Measurements from ENCODE around the gene SFTA2.
"Not testable (repeated sequence)": the region's sequence is repeated elsewhere in the genome, so short reads cannot be mapped to it uniquely, and the experiment has no call there.

The SFTA2 gene

GRCh38 chr6:30931969-30932645 is at the start of gene SFTA2:
SFTA2 (minus strand) TSS chr6:30932170; CDS start chr6:30932096, 74 bp downstream.
- DNase-seq, result peak; percentile 13

GRCh38 chr6:30979690-30980089 is 47.7 kb upstream of the SFTA2 start:
- DNase-seq, result no peak

GRCh38 chr6:30979141-30979540 is 47.2 kb upstream of the SFTA2 start:
- no peak for DNase-seq

GRCh38 chr6:30974490-30975252 is 42.7 kb upstream of the SFTA2 start:
- DNase-seq, result no peak

- no peak for DNase-seq
These were observed 40.8 kb upstream of the SFTA2 start for GRCh38 chr6:30972816-30973215.

- DNase-seq, result no peak
These were observed 39.0 kb upstream of the SFTA2 start for GRCh38 chr6:30970946-30971345.

- not testable (repeated sequence) for DNase-seq
These were observed 37.2 kb upstream of the SFTA2 start for GRCh38 chr6:30969171-30969570.

GRCh38 chr6:30966154-30966553 is 34.2 kb upstream of the SFTA2 start:
- no peak for DNase-seq

GRCh38 chr6:30965140-30965601 is 33.2 kb upstream of the SFTA2 start:
- DNase-seq, result no peak

- no peak for DNase-seq
These were observed 32.1 kb upstream of the SFTA2 start for GRCh38 chr6:30964075-30964474.

- no peak for DNase-seq
These were observed 31.7 kb upstream of the SFTA2 start for GRCh38 chr6:30963641-30964040.

- no peak for DNase-seq
These were observed 30.7 kb upstream of the SFTA2 start for GRCh38 chr6:30962716-30963115.

- DNase-seq, result no peak
These were observed 29.1 kb upstream of the SFTA2 start for GRCh38 chr6:30960907-30961673.

- no peak for DNase-seq
These were observed 25.7 kb upstream of the SFTA2 start for GRCh38 chr6:30957716-30958115.

- no peak for DNase-seq
These were observed 23.5 kb upstream of the SFTA2 start for GRCh38 chr6:30955367-30956042.

GRCh38 chr6:30954631-30955366 is 22.8 kb upstream of the SFTA2 start:
- no peak for DNase-seq

GRCh38 chr6:30951907-30952469 is 20.0 kb upstream of the SFTA2 start:
- no peak for DNase-seq

- no peak for DNase-seq
These were observed 16.8 kb upstream of the SFTA2 start for GRCh38 chr6:30948811-30949210.

GRCh38 chr6:30947231-30947630 is 15.3 kb upstream of the SFTA2 start:
- DNase-seq, result no peak

GRCh38 chr6:30945281-30945680 is 13.3 kb upstream of the SFTA2 start:
- no peak for DNase-seq

GRCh38 chr6:30944051-30944450 is 12.1 kb upstream of the SFTA2 start:
- no peak for DNase-seq

Measured in kidney glomerular epithelial cell (primary cell).